ENCODE measurements around the gene SYT2. TPM values are rescaled to one million over a fixed set of nuclear protein-coding genes. Genes with fewer than 3 reads are reported as not detected.

The SYT2 gene
- total and polyA plus RNA-seq, 2 of the 13 experiments (the other 11 are each of a cell fraction or from before 2014, with no cell fraction given), result not detected

DNA sequence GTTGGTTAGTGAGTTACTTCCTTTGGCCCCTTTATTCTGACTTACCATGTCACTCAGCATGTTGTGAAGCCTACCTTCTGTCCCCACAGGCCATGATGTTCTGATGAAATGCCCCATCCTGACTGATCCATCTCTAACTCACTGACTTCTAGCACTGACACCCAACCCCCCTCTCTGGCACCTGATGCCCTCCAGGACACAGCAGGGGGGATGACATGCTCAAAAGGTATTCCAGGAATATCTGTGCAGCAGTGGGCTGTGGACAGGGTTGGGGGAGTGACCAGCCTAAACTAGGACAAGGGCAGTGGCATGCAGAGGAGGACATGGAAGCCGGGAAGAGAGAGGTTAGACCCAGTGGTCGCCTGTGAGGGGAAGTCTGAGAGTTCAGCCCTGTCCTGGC is 25.5 kb downstream of the SYT2 start:
- FAIRE-seq (no peak), DNase-seq (ENCODE audit: low spot score) (no peak), ATAC-seq (no peak)
- TF ChIP-seq MIXL1 (CRISPR knock-in tag; IDR thresholded peaks at IDR 0.05), result no peak
- no peak for TF ChIP-seq ZSCAN25 (CRISPR knock-in tag; IDR thresholded peaks at IDR 0.05)
- TF ChIP-seq ZNF563 (CRISPR knock-in tag; IDR thresholded peaks at IDR 0.05), result no peak
- TF ChIP-seq WIZ (CRISPR knock-in tag; IDR thresholded peaks at IDR 0.05), result no peak
- H3K27ac ChIP-seq (ENCODE audit: extremely low read length, insufficient read depth, low read length), result no peak overlapping the region
- no peak overlapping the region for H3K4me2 ChIP-seq (ENCODE audit: low read depth, low read length)
- no peak overlapping the region for H3K4me3 ChIP-seq (replicated peaks in 1 of 3; ENCODE audit: insufficient read depth in 1 of 3, low read depth in 2 of 3, low read length in 3 of 3)
- intact Hi-C loops (cut with micrococcal nuclease; ENCODE audit: unreplicated experiment), result no loop called here
- peaks cover 0 to 44% of the 10 kb centered on the region in 2 experiments; a peak in 2 of 5 replicates for H3K27me3 ChIP-seq (ENCODE audit: control insufficient read depth in 1 of 2, insufficient read depth in 2 of 2, low read length in 2 of 2)
- 0% methylated on average over 2 of the region's 2 CpGs for WGBS (ENCODE audit: low lambda C conversion rate)
- no peaks in the 10 kb centered on the region for H3K79me2 ChIP-seq (ENCODE audit: insufficient read depth, low read length)
- H3K4me1 ChIP-seq (ENCODE audit: insufficient read depth, low read length), result no peaks in the 10 kb centered on the region
- H3K9me3 ChIP-seq (ENCODE audit: low read length), result no peaks in the 10 kb centered on the region
- no peak overlapping the region for H3K9ac ChIP-seq (ENCODE audit: insufficient read depth, low read depth, low read length)
- in situ Hi-C loops (cut with HindIII; ENCODE audit: extremely low pct_ligation_motif_present, low pct_unique_long_range_greater_than_20kb), result no loop called here
- CTCF ChIA-PET (ENCODE audit: low intra/inter-chr PET ratio, low total read pairs), result no interaction called here
- H4K20me1 ChIP-seq (ENCODE audit: insufficient read depth, low read length), result no peaks in the 10 kb centered on the region; the same call in 1 of the 2 replicates
- no TSS peak for BruUV-seq (replicated peaks)
- POLR2A ChIA-PET, result no interaction called here
- H2AFZ ChIP-seq (ENCODE audit: low read length), result no peak overlapping the region
- H3K36me3 ChIP-seq (replicated peaks in 1 of 2; ENCODE audit: control insufficient read depth in 1 of 2, insufficient read depth in 2 of 2, low read length in 2 of 2), result no peaks in the 10 kb centered on the region

DNA sequence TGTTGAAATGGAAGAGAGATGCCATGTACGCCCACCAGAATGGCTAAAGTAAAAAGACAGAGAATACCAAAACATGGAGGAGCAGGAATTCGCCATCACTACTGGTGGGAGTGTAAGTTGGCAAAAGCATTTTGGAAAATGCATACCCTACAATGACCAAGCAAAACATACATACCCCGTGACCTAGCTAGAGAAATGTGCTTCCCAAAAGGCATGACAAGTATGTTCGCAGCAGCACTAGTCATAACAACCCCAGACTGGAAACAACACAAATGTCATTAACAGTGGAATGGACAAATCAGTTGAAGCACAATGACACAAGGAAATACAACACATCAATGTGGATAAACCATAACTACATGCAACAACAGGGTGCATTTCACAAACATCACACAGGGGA is 27.2 kb downstream of the SYT2 start:
- no peaks in the 10 kb centered on the region; the same call in 1 of the 2 replicates for H4K20me1 ChIP-seq (ENCODE audit: insufficient read depth, low read length)
- no peak overlapping the region for H3K9ac ChIP-seq (ENCODE audit: insufficient read depth, low read depth, low read length)
- intact Hi-C loops (cut with micrococcal nuclease; ENCODE audit: unreplicated experiment) (no loop called here), in situ Hi-C loops (cut with HindIII; ENCODE audit: extremely low pct_ligation_motif_present, low pct_unique_long_range_greater_than_20kb) (no loop called here)
- DNase-seq (ENCODE audit: low spot score), result no peak
- H3K4me3 ChIP-seq (replicated peaks in 1 of 3; ENCODE audit: insufficient read depth in 1 of 3, low read depth in 2 of 3, low read length in 3 of 3), result no peak overlapping the region
- TF ChIP-seq ZNF644 (CRISPR knock-in tag; IDR thresholded peaks at IDR 0.05; ENCODE audit: low read depth), result no peak
- TF ChIP-seq, protein P1, sequence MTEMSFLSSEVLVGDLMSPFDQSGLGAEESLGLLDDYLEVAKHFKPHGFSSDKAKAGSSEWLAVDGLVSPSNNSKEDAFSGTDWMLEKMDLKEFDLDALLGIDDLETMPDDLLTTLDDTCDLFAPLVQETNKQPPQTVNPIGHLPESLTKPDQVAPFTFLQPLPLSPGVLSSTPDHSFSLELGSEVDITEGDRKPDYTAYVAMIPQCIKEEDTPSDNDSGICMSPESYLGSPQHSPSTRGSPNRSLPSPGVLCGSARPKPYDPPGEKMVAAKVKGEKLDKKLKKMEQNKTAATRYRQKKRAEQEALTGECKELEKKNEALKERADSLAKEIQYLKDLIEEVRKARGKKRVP (CRISPR knock-in tag; IDR thresholded peaks at IDR 0.05), result no peak
- no peak for TF ChIP-seq ZNF207 (IDR thresholded peaks at IDR 0.05; ENCODE audit: borderline replicate concordance)
- no peak overlapping the region for H2AFZ ChIP-seq (ENCODE audit: low read length)
- no peak overlapping the region for H3K27ac ChIP-seq (ENCODE audit: extremely low read length, insufficient read depth, low read length)
- no TSS peak for BruUV-seq (replicated peaks)
- H3K79me2 ChIP-seq (ENCODE audit: insufficient read depth, low read length), result no peaks in the 10 kb centered on the region
- ATAC-seq, result no peak
- WGBS (ENCODE audit: low lambda C conversion rate), result 14% methylated on average over 4 of the region's 4 CpGs
- peaks cover 1 to 49% of the 10 kb centered on the region in 2 experiments; a peak in 2 of 5 replicates for H3K27me3 ChIP-seq (ENCODE audit: control insufficient read depth in 1 of 2, insufficient read depth in 2 of 2, low read length in 2 of 2)
- no peak for FAIRE-seq
- H3K4me1 ChIP-seq (ENCODE audit: insufficient read depth, low read length), result no peaks in the 10 kb centered on the region
- H3K9me3 ChIP-seq (ENCODE audit: low read length), result no peaks in the 10 kb centered on the region
- POLR2A ChIA-PET, result no interaction called here
- no peak overlapping the region for H3K4me2 ChIP-seq (ENCODE audit: low read depth, low read length)
- CTCF ChIA-PET (ENCODE audit: low intra/inter-chr PET ratio, low total read pairs), result no interaction called here
- H3K36me3 ChIP-seq (replicated peaks in 1 of 2; ENCODE audit: control insufficient read depth in 1 of 2, insufficient read depth in 2 of 2, low read length in 2 of 2), result no peaks in the 10 kb centered on the region
